Mesendoderm (in vitro differentiated cells): Measurements from ENCODE around the gene SIRT5.

Experiments
- DNase-seq: peaks from one replicate; pipeline ENCODE4 v3.0.0; 2013
- H2AK5ac ChIP-seq: 2 replicates; pipeline ENCODE4 v1.6.1; 2013; ENCODE audit warnings: low read length, inconsistent platforms
- H2BK120ac ChIP-seq: 2 replicates; pipeline ENCODE4 v1.6.1; 2013; ENCODE audit warnings: low read depth, mild to moderate bottlenecking, low read length, moderate library complexity, mixed read lengths
- H2BK15ac ChIP-seq: replicated peaks from 2 replicates; pipeline ENCODE4 v1.6.1; 2013; ENCODE audit warnings: low read depth, mild to moderate bottlenecking, moderate library complexity
- H2BK5ac ChIP-seq: 2 replicates; pipeline ENCODE4 v1.6.1; 2013; ENCODE audit warnings: low read length, inconsistent platforms
- H3K18ac ChIP-seq: 2 replicates; pipeline ENCODE4 v1.6.1; 2013; ENCODE audit warnings: mild to moderate bottlenecking, low read length, mixed read lengths
- H3K23ac ChIP-seq: one replicate; pipeline ENCODE4 v1.6.1; 2013; ENCODE audit warnings: low read length
- H3K27ac ChIP-seq: 2 replicates; pipeline ENCODE4 v1.5.1; 2013; ENCODE audit warnings: low read depth, mild to moderate bottlenecking, inconsistent platforms, low read length, moderate library complexity
- H3K27me3 ChIP-seq: 2 replicates; pipeline ENCODE4 v1.6.1; 2013; ENCODE audit warnings: low read length, control low read depth, mild to moderate bottlenecking, inconsistent platforms; ENCODE audit not compliant: insufficient read depth, poor library complexity
- H3K36me3 ChIP-seq: 2 replicates; pipeline ENCODE4 v1.6.1; 2013; ENCODE audit warnings: low read length, inconsistent platforms; ENCODE audit not compliant: control insufficient read depth, insufficient read depth
- H3K4ac ChIP-seq: one replicate; pipeline ENCODE4 v1.6.1; 2013; ENCODE audit warnings: low read depth, mild to moderate bottlenecking, low read length, moderate library complexity
- H3K4me1 ChIP-seq: 2 replicates; pipeline ENCODE4 v1.6.1; 2013; ENCODE audit warnings: low read depth, low read length, inconsistent platforms; ENCODE audit not compliant: control insufficient read depth
- H3K4me2 ChIP-seq: 2 replicates; pipeline ENCODE4 v1.6.1; 2013; ENCODE audit warnings: low read length
- H3K4me3 ChIP-seq: 2 replicates; pipeline ENCODE4 v1.5.1; 2013; ENCODE audit warnings: mild to moderate bottlenecking, low read length
- H3K56ac ChIP-seq: one replicate; pipeline ENCODE4 v1.6.1; 2013; ENCODE audit warnings: low read length
- H3K79me1 ChIP-seq: 2 replicates; pipeline ENCODE4 v1.6.1; 2013; ENCODE audit warnings: low read length, inconsistent platforms
- H3K79me2 ChIP-seq: 2 replicates; pipeline ENCODE4 v1.6.1; 2013; ENCODE audit warnings: mild to moderate bottlenecking, low read length; ENCODE audit not compliant: control insufficient read depth, insufficient read depth
- H3K9ac ChIP-seq: 2 replicates; pipeline ENCODE4 v1.6.1; 2013; ENCODE audit warnings: low read length, inconsistent platforms
- H4K5ac ChIP-seq: one replicate; pipeline ENCODE4 v1.6.1; 2013; ENCODE audit warnings: low read length
- H4K8ac ChIP-seq: one replicate; pipeline ENCODE4 v1.6.1; 2013; ENCODE audit warnings: low read depth, mild to moderate bottlenecking, control low read depth, low read length, moderate library complexity
- WGBS: extraction: QIAGEN DNeasy Blood & Tissue Kit; methylation state at CpG from one replicate; pipeline ENCODE4 v1.1.7; 2013; ENCODE audit warnings: low lambda C conversion rate, missing lambda C conversion rate; ENCODE audit not compliant: insufficient coverage; ENCODE audit errors: extremely low coverage; 5-methylcytosine and 5-hydroxymethylcytosine counted together

Gene SIRT5

GRCh38 chr6:13635948-13636658, 61.7 kb downstream of the SIRT5 start:
- H3K36me3 ChIP-seq = no peaks in the 10 kb centered on the region
- H3K27ac ChIP-seq = no peak overlapping the region
- no peak overlapping the region for H3K4me3 ChIP-seq
- no peak overlapping the region for H3K18ac ChIP-seq
- H4K5ac ChIP-seq = no peak overlapping the region
- no peak overlapping the region for H3K56ac ChIP-seq
- no CpG with 5 or more reads among the region's 4 CpGs for WGBS
- H3K23ac ChIP-seq = no peak overlapping the region
- H3K4ac ChIP-seq = no peak overlapping the region
- peak; percentile 42 for DNase-seq
- no peak overlapping the region for H2BK5ac ChIP-seq
- H3K9ac ChIP-seq = no peak overlapping the region
- no peaks in the 10 kb centered on the region for H3K4me1 ChIP-seq
- no peak overlapping the region for H4K8ac ChIP-seq
- H2BK15ac ChIP-seq = no peak overlapping the region
- H3K79me2 ChIP-seq = no peaks in the 10 kb centered on the region
- no peak overlapping the region for H3K4me2 ChIP-seq
- H3K27me3 ChIP-seq = no peaks in the 10 kb centered on the region
- H2BK120ac ChIP-seq = no peak overlapping the region
- no peak overlapping the region for H2AK5ac ChIP-seq
- H3K79me1 ChIP-seq = no peaks in the 10 kb centered on the region

- H3K79me1 ChIP-seq = no peaks in the 10 kb centered on the region
- H3K36me3 ChIP-seq = no peaks in the 10 kb centered on the region
- no peak overlapping the region for H3K27ac ChIP-seq
Measured at GRCh38 chr6:13638014-13638413, 63.6 kb downstream of the SIRT5 start.

GRCh38 chr6:13638626-13639025, 64.2 kb downstream of the SIRT5 start:
- H3K4me2 ChIP-seq = no peak overlapping the region
- no peaks in the 10 kb centered on the region for H3K79me1 ChIP-seq
- H3K23ac ChIP-seq = no peak overlapping the region
- whole genome bisulfite sequencing = no CpG with 5 or more reads among the region's 4 CpGs
- H2BK5ac ChIP-seq = no peak overlapping the region
- H2BK120ac ChIP-seq = no peak overlapping the region
- no peak overlapping the region for H2AK5ac ChIP-seq
- H3K4me3 ChIP-seq = no peak overlapping the region
- no peaks in the 10 kb centered on the region for H3K4me1 ChIP-seq
- H3K4ac ChIP-seq = no peak overlapping the region
- no peak overlapping the region for H3K56ac ChIP-seq
- no peak overlapping the region for H2BK15ac ChIP-seq
- no peak overlapping the region for H4K5ac ChIP-seq
- H3K27ac ChIP-seq = no peak overlapping the region
- no peak for DNase-seq
- H3K18ac ChIP-seq = no peak overlapping the region
- H3K79me2 ChIP-seq = no peaks in the 10 kb centered on the region
- H4K8ac ChIP-seq = no peak overlapping the region
- no peak overlapping the region for H3K9ac ChIP-seq
- no peaks in the 10 kb centered on the region for H3K36me3 ChIP-seq
- no peaks in the 10 kb centered on the region for H3K27me3 ChIP-seq

More at GRCh38 chr6:13638014-13638413, 63.6 kb downstream of the SIRT5 start:
- no peaks in the 10 kb centered on the region for H3K27me3 ChIP-seq
- no peak overlapping the region for H2BK120ac ChIP-seq
- H3K79me2 ChIP-seq = no peaks in the 10 kb centered on the region
- no peaks in the 10 kb centered on the region for H3K4me1 ChIP-seq
- H3K4me2 ChIP-seq = no peak overlapping the region
- no peak overlapping the region for H4K8ac ChIP-seq
- H4K5ac ChIP-seq = no peak overlapping the region
- H3K9ac ChIP-seq = no peak overlapping the region
- no peak overlapping the region for H3K4ac ChIP-seq
- no peak overlapping the region for H3K56ac ChIP-seq
- H2BK5ac ChIP-seq = no peak overlapping the region
- H3K4me3 ChIP-seq = no peak overlapping the region
- H2BK15ac ChIP-seq = no peak overlapping the region
- no peak overlapping the region for H3K23ac ChIP-seq
- no peak overlapping the region for H2AK5ac ChIP-seq
- H3K18ac ChIP-seq = no peak overlapping the region
- WGBS = no CpG with 5 or more reads among the region's 1 CpG
- no peak for DNase-seq

GRCh38 chr6:13641315-13641714, 66.9 kb downstream of the SIRT5 start:
- no peaks in the 10 kb centered on the region for H3K79me2 ChIP-seq
- H3K4me1 ChIP-seq = no peaks in the 10 kb centered on the region
- no peaks in the 10 kb centered on the region for H3K79me1 ChIP-seq
- no peak overlapping the region for H3K9ac ChIP-seq
- no peak overlapping the region for H3K18ac ChIP-seq
- H2BK120ac ChIP-seq = no peak overlapping the region
- H3K4me3 ChIP-seq = no peak overlapping the region
- no CpG with 5 or more reads among the region's 5 CpGs for WGBS
- H3K36me3 ChIP-seq = no peaks in the 10 kb centered on the region
- H4K5ac ChIP-seq = no peak overlapping the region
- no peaks in the 10 kb centered on the region for H3K27me3 ChIP-seq
- no peak overlapping the region for H3K23ac ChIP-seq
- H3K4me2 ChIP-seq = no peak overlapping the region
- H2AK5ac ChIP-seq = no peak overlapping the region
- no peak overlapping the region for H2BK5ac ChIP-seq
- H2BK15ac ChIP-seq = no peak overlapping the region
- no peak overlapping the region for H4K8ac ChIP-seq
- no peak overlapping the region for H3K4ac ChIP-seq
- H3K56ac ChIP-seq = no peak overlapping the region
- DNase-seq = no peak
- H3K27ac ChIP-seq = no peak overlapping the region

- Histone ChIP-seq H3K27me3 (no peaks in the 10 kb centered on the region), H3K4ac (no peak overlapping the region), H3K4me1 (no peaks in the 10 kb centered on the region), H3K56ac (no peak overlapping the region), H3K27ac (no peak overlapping the region), H4K5ac (no peak overlapping the region), H2BK5ac (no peak overlapping the region), H3K4me3 (no peak overlapping the region), H3K79me1 (no peaks in the 10 kb centered on the region), H3K4me2 (no peak overlapping the region), H3K23ac (no peak overlapping the region), H3K79me2 (no peaks in the 10 kb centered on the region), H2BK15ac (no peak overlapping the region), H2BK120ac (no peak overlapping the region), H2AK5ac (no peak overlapping the region), H4K8ac (no peak overlapping the region), H3K18ac (no peak overlapping the region), H3K36me3 (no peaks in the 10 kb centered on the region), H3K9ac (no peak overlapping the region)
- no peak for DNase-seq
- WGBS = no CpG with 5 or more reads among the region's 3 CpGs
Measured at GRCh38 chr6:13643125-13643524, 68.7 kb downstream of the SIRT5 start.

GRCh38 chr6:13648850-13649249, 74.4 kb downstream of the SIRT5 start:
- Histone ChIP-seq H3K9ac (no peak overlapping the region), H3K4me2 (no peak overlapping the region), H3K4me1 (no peaks in the 10 kb centered on the region), H3K36me3 (no peaks in the 10 kb centered on the region), H2AK5ac (no peak overlapping the region), H3K56ac (no peak overlapping the region), H3K79me2 (no peaks in the 10 kb centered on the region), H3K79me1 (peaks cover 1% of the 10 kb centered on the region), H4K5ac (no peak overlapping the region), H2BK5ac (no peak overlapping the region), H3K4me3 (no peak overlapping the region), H4K8ac (no peak overlapping the region), H3K18ac (no peak overlapping the region), H3K4ac (no peak overlapping the region), H2BK15ac (no peak overlapping the region), H3K23ac (no peak overlapping the region), H3K27me3 (no peaks in the 10 kb centered on the region), H3K27ac (no peak overlapping the region), H2BK120ac (no peak overlapping the region)
- no peak for DNase-seq
